HG02870 (cell line): ENCODE data around the gene MAP3K1.
A peak's percentile ranks its signal among the peaks of the same experiment; 100 is the strongest.

Experiments used
- ATAC-seq: cut with Tn5 transposase; IDR thresholded peaks from one replicate; pipeline ENCODE4 v1.9.1; 2021; ENCODE audit warnings: mild to moderate bottlenecking, moderate library complexity; ENCODE audit not compliant: unreplicated experiment

MAP3K1 gene

GRCh38 chr5:56900395-56900794 lies 85.0 kb downstream of the MAP3K1 start:
- ATAC-seq: no peak

DNA sequence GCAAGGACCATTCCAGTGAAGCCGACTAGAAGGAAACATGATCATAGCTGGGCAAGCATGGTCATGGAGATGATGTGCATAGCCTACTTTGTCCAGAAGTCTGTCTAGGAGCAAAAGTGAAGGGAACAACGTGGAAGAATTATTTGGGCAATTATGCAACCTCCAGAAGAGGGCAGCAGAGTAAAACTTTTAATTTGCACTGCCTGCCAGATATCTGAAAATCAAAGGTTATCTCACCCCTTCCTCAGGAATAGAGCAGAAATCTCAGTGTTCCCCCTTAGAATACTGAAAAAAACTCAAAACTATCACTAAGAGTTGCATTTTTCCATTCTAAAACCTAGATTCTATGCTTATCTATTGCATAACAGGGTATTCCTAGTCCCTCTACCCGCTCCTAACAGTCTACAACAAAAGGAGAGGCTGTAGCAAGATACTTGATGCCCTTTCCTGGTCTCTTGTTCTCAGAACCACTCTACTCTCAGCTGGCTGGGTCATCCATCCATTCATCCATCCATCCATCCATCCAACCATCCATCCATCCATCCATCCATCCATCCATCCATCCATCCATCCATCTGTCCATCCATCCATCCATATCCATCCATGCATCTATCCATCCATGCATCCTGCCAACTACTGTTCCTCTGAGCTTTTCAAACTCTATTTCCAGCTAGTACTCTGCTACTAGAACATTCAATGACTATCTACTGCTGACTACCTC lies 85.7 kb downstream of the MAP3K1 start:
- ATAC-seq: no peak

DNA sequence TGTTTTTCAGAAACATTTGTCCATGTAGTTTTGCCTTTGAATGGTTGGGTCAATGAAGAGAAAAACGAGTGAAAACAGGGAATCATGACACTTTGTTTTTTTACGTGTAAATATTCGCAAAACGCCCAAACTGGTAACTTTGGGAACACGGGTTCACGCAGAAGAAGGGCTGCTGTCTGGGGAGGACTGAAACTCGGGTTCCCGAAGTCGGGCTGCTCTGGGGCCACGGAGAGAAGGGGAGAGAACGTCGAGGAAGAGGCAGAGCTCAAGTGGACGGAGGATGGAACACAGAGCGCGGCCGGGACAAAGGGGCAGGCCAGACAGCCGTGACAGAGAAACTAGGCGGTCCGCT lies 93.6 kb downstream of the MAP3K1 start:
- peak; percentile 28 for ATAC-seq

DNA sequence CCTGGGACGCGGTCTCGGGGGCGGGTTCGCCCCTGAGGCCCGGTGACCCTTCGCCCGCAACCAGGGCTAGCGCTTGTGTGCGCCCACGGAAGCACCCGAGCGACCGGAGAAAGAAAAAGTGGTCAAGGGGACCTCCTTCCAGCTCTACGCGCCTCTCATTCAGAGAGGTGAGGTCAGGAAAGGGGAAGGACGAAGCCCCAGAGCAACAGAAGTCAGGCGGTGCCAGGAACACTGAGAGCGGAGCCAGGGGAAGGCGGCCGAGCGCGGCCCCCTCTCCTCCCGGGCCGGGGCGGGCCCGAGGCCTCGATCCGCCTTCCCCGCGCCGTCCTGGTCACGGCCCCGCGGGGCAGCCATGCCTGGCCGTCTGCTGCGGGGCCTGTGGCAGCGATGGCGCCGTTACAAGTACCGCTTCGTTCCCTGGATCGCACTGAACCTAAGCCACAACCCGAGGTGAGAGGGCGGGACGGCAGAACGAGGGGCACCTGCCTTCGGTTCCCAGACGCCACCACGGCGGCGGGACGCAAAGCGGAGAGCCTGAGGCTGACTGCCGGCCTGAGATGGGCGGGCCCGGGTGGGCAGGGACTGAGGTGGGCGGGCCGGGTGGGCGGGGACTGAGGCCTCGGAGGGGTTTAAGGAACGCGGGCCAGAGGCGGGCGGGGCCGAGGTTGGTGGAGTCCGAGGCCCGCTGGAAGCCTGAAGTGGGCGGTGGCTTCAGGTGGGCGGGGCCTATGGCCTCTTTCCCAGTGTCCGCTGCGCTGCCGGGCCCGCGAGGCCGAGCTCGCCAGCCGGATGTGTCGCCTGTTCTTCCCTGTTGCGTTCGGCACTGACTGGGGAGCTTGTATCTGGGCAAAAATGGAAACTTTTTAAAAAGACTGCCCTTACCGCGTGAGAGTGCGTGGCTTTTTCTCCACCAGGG lies 94.2 kb downstream of the MAP3K1 start, which contains the start of gene SETD9:
Gene SETD9 (plus strand): TSS at position 303 of the 916 bp plus-strand sequence. CDS start 50 bp downstream, at position 353.
- peak; percentile 90 for ATAC-seq

DNA sequence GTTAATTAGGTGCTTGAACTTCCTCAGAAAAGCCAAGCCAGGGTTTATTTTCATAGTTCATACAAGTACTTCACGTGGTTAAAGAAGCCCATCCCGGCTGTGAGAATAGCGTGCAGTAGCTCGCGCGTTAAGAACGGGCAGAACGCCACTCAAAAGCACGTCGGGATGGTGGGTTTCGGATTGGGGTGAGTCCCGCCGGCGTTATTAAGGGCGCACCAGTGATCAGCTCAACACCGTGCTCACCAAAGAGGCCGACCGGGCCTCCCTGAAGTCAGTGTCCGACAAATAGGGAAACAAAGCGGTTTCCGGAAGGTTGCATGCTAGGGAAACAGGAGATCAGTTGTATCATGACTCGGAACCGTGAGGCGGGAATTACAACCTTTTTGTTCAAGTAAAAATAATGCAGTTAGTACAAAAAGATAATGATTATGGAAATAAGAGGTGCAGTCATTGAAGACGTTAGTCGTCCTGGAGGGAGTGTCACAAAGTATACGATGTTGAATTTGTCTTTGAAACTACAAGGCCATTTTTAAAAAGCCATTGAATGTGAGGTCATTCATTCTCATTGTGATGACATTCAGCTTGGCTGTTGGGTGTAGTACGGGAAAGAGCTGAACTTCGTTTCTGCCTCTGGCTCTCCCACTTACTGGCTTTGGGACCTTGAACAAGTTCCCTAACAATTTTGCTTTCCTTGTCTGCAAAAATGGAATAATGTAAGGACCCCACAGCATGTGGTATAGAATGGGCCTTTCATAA lies 95.0 kb downstream of the MAP3K1 start:
- peak; percentile 21 for ATAC-seq

DNA sequence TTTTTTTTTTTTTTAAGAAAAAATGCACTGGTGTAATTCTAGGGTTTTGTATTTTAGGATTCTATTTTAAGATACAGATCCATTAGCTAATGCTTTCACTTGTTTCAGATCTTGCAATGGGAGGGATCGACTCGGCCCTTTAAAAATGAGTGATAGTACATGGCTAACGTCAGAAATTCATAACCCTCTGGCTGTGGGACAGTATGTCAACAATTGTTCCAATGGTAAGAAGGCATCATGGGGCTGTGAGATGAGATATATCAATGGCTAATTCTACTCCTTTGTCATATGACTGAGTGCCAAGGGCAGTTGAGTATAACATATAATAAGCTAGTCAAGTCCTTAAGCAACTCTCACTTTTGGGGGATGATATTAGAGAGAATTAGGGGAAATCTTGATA lies 98.4 kb downstream of the MAP3K1 start:
- no peak for ATAC-seq

GRCh38 chr5:56914678-56915077 lies 99.3 kb downstream of the MAP3K1 start:
- no peak for ATAC-seq

GRCh38 chr5:56917534-56917933 lies 102.2 kb downstream of the MAP3K1 start:
- ATAC-seq: no peak

GRCh38 chr5:56918054-56918453 lies 102.7 kb downstream of the MAP3K1 start:
- no peak for ATAC-seq

DNA sequence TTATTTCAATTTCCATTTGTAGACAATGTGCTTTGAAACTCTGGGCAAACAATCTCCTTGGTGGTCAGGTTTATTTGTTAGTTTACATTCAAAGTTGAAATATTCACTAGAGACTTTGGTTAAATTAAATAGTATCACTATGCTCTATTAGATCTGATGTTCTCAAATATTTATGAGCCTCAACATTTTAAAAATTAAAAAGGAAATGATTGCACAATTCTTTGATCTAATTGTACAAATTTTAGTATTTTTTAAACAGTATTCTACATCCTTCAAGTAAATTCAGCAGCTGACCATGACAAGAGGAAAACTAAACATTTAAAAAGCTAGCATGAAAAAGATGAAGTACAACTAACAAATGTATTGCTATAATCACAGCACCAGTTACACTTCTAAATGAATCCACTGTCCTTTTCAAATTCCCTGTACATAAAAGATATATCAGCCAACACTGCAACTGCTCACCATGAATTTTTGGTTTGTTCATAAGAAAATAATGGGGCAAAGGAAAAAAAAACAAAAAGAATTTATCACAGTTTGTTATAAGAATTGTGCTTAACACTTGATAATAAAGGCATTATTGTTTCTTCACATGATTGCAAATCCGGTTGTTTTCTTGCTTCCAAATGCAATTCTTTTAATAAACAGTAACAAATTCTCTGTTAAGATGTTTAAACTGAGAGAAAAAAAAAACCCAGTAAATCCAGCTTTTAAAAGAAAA lies 104.8 kb downstream of the MAP3K1 start:
- no peak for ATAC-seq

DNA sequence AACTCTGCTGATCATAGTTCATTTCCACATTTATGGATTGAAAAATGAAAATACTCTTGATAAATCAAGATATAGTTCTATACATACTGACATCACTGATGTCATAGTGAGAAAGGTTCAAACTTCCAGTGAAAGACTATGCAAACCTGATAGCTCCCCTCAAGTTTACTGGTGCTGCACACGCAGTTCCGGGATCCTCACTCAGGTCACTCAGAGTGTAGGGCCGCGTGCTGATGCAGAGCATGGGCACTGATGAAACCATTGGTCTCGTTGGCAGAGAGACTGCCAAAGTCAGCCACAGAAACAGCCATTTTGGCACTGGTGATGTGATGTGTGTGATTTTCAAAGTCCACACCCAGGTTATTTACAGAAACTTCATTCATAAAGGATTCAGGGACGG lies 107.6 kb downstream of the MAP3K1 start:
- ATAC-seq: no peak

DNA sequence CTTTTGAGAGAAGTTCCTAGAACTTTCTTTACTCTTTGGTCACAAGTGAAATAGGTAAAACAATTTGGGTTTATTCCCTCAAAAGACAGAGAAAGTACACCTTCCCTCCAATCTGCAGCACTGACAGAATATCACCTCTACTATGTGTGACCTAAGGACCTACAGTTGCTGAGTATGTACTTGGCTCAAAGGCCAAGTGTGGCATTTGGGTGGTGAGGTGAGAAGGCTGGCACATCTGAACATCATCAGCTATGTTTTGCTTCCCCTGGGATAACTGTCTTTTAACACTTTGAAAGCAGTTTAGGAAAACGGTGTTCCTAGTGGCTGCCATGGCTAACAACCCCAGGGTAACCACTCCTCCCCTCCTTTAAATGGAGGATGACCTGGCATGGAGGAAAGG lies 119.0 kb downstream of the MAP3K1 start:
- ATAC-seq: no peak

- no peak for ATAC-seq
Measured at GRCh38 chr5:56938858-56939257, 123.5 kb downstream of the MAP3K1 start.

DNA sequence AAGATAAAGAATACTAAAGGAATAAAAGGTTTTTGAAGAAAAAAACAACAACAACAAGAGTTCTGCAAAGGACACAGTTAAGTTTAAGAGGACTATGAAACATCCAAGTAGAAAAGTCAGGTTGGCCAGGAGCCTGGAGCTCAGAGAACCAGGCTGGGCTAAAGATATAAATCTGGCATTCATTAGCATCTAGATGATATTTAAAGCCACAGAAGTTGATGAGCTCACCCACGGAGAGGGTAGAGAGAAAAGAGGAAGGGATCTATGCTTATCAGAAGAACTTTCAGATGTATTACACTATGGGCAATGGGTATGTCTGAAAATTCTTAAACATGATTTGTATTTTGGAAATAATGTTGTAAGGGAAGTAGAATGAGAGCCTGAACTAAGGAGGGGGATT lies 126.6 kb downstream of the MAP3K1 start:
- ATAC-seq: no peak
